Right atrium auricular region (tissue), 2 donors: ENCODE measurements around the gene TRIM40. TPM values are rescaled to one million over a fixed set of nuclear protein-coding genes. Genes with fewer than 3 reads are reported as not detected.
A peak's percentile ranks its signal among the peaks of the same experiment; 100 is the strongest.

Experiments
- DNase-seq: peaks from one replicate; pipeline ENCODE4 v3.0.0-alpha.2; 2019; ENCODE audit warnings: low spot score
- H3K27ac ChIP-seq, 2 donors: fragments of 200-600 bp; sonication (generic); 1 replicate in 1 of 2; 2 replicates in 1 of 2; pipeline ENCODE4 v1.5.1; 2016 to 2019
- H3K27me3 ChIP-seq, 2 donors: fragments of 200-600 bp; sonication (generic); one replicate each; pipeline versions ENCODE4 v1.5.1 to v1.6.0; 2017 to 2019
- H3K36me3 ChIP-seq: fragments of 200-600 bp; sonication (generic); one replicate; pipeline ENCODE4 v1.5.1; 2016
- H3K4me1 ChIP-seq, 2 donors: fragments of 200-600 bp; sonication (generic); one replicate each; pipeline versions ENCODE4 v1.5.1 to v1.6.0; 2017 to 2019
- H3K4me3 ChIP-seq, 2 donors: fragments of 200-600 bp; sonication (generic); 1 replicate in 1 of 2; 2 replicates in 1 of 2; pipeline ENCODE4 v1.5.1; 2017 to 2019; ENCODE audit warnings: mild to moderate bottlenecking in 1 of 2, moderate library complexity in 1 of 2
- H3K9me3 ChIP-seq, 2 donors: fragments of 200-600 bp; sonication (generic); one replicate each; pipeline ENCODE4 v1.5.1; 2019
- CTCF ChIP-seq, 2 donors: fragments of 200-600 bp; sonication (generic); IDR thresholded peaks; one replicate each; pipeline ENCODE4 v1.5.1; 2019; ENCODE audit warnings: antibody characterized with exemption in 2 of 2
- total RNA-seq, 2 donors: library from RNA; depleted of rRNA; stranded (reverse); fragments of >200 nt; gene quantifications; one replicate each; pipeline ENCODE4 v1.1.0, GENCODE V29; 2016

The TRIM40 gene
- total RNA-seq, 2 donors from 2014 or later = not detected

DNA sequence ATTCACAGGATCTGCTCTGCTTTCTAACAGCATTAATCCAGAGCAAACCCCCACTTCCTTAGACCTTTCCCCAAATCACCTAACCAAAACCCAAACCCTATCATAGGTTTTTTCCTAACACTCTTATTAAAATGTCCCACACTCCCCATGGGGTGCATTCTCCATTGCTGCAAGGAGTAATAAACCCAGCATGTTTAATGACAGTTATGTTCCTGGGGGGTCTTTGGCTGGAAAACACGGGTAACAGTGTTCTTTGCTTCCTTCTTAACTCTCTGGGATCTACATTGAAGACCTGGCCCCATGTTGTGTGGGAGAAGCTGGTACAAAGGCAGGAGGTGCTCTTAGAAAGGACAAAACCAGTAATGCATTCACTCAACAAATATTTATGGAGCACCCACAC lies 39.1 kb upstream of the TRIM40 start:
- no peak for DNase-seq
- no peaks in the 10 kb centered on the region for H3K9me3 ChIP-seq
- no peak for TF ChIP-seq CTCF (IDR thresholded peaks at IDR 0.05)
- no peak overlapping the region for H3K27ac ChIP-seq
- H3K27me3 ChIP-seq = no peaks in the 10 kb centered on the region
- H3K4me3 ChIP-seq = no peak overlapping the region
- peaks cover 0 to 17% of the 10 kb centered on the region in 2 donors for H3K4me1 ChIP-seq
- no peaks in the 10 kb centered on the region for H3K36me3 ChIP-seq

DNA sequence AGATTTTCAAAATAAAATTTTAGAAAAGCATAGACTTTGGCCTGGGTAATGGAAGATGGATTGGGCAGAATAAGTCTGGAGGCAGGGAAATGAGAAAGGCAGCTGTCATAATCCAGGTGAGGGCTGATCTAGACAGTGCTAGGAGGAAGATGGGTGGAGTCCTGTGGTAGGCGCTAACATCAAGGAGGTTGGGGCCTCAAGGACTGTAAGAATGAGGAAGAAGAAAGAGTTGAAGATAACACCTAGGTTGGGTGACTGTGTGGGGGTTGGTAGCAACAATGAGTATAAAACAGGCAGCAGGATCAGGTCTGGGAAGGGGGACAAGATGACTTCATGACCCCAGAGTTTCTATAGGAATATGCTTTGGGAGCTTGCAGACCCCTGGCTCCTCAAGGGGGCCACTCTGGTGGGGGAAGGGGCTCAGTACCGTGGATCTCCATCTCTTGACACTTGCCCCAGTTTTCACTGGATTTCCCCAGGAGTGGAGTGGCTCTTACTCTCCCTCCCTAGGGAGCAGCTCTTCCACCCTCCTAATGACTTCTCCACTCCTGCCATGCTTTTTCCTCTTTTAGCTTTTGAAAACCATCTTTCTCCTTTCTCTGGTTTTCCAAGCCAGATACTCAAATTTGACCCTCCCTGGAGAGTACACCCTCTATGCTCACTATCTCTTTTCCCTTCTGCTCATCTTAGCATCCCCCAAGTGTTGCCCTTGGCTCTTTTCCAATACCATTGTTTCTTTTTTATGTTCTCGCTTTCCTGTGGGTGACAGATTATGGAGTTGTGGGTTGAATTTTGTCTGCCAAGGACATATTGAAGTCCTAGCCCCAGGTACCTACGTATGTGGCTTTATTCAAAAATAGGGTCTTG lies 37.8 kb upstream of the TRIM40 start:
- Histone ChIP-seq H3K4me1 (peaks cover 0 to 27% of the 10 kb centered on the region in 2 donors), H3K4me3 (no peak overlapping the region), H3K36me3 (no peaks in the 10 kb centered on the region), H3K9me3 (no peaks in the 10 kb centered on the region), H3K27ac (no peak overlapping the region), H3K27me3 (no peaks in the 10 kb centered on the region)
- DNase-seq = no peak
- TF ChIP-seq CTCF (IDR thresholded peaks at IDR 0.05) = no peak

DNA sequence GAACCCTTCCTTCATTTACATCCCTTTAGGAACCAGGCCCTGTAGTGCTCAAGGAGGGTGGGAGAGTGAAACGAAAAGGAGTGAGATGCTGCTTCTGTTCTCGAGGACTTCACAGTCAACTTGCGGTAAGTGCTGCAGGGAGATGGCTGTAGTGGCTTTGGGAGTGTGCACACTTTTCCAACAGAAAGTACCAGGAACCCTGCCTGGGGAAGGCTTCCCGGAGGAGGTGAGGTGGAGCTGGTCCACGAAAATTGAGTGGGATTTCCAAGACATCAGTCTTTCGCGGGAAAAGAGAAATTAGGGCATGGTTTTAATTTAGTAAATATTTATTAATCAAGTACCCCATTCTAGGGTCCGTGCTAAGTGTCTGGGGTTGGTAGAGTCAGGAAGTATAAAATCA lies 35.8 kb upstream of the TRIM40 start:
- Histone ChIP-seq H3K27ac (no peak overlapping the region), H3K27me3 (no peaks in the 10 kb centered on the region), H3K9me3 (no peaks in the 10 kb centered on the region), H3K4me3 (no peak overlapping the region), H3K4me1 (peaks cover 0 to 34% of the 10 kb centered on the region in 2 donors), H3K36me3 (no peaks in the 10 kb centered on the region)
- no peak for DNase-seq
- no peak for TF ChIP-seq CTCF (IDR thresholded peaks at IDR 0.05)

- peak in 1 of 2 donors; percentile 27 for TF ChIP-seq CTCF (IDR thresholded peaks at IDR 0.05)
- peak overlapping the region in 1 of 2 donors; percentile 55 for H3K4me3 ChIP-seq
- peaks cover 0 to 34% of the 10 kb centered on the region in 2 donors for H3K4me1 ChIP-seq
- no peaks in the 10 kb centered on the region for H3K27me3 ChIP-seq
- DNase-seq = no peak
- H3K27ac ChIP-seq = no peak overlapping the region
- H3K9me3 ChIP-seq = no peaks in the 10 kb centered on the region
- no peaks in the 10 kb centered on the region for H3K36me3 ChIP-seq
Measured at GRCh38 chr6:30100585-30101443, 35.1 kb upstream of the TRIM40 start.

DNA sequence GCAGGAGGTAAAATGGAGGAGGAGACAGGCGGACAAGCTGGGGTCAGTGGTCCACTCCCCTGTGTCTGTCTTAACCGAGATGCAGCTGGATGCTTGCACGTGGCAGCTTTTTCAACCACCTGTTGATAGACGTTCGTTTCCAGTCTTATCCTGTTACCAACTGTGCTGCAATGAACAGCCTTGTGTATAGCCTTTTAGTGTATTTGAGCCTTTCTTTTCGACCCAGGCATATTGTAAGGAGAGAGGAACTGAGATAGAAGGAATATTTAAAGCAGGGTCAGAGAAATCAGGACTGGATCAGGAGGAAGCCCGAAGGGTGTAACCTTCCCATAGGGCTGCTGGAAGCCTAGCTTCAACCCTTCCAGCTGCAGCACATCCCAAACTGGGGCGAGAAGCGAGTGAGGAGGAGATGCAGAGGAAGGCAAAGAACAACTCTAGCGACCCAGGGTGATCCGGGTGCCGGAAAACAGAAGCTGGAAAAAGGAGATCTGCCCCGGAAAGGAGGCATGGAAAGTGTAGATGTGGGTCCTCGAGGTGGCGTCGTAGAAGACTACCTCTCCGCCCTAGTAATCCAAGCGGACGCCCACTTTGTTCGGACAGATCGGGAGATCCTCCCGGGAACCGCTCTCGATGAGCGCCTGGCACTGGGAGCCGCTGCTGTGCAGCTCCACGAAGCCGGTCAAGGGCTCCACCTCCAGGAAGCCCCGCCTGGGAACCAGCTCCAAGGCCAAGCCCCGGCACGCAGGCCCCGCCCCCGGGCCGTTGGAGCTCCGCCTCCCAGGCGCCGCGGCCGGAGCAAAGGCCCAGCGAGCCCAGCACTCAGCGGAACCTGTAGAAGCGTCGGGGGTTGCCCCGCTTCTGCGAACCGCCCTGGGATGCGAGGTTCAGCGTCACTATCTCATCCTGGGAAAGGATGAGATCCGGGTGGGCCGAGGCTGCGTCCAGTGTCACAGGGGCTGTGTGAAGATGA lies 34.2 kb upstream of the TRIM40 start:
- H3K27ac ChIP-seq = peak overlapping the region; percentile 61 to 68
- H3K4me1 ChIP-seq = peaks cover 0 to 34% of the 10 kb centered on the region in 2 donors
- no peaks in the 10 kb centered on the region for H3K27me3 ChIP-seq
- peak in 1 of 2 donors; percentile 44 for TF ChIP-seq CTCF (IDR thresholded peaks at IDR 0.05)
- H3K9me3 ChIP-seq = no peaks in the 10 kb centered on the region
- peak; percentile 79 for DNase-seq
- H3K4me3 ChIP-seq = peak overlapping the region; percentile 24 to 55
- no peaks in the 10 kb centered on the region for H3K36me3 ChIP-seq
